ENCODE results near the gene AGAP1. TPM values are rescaled to one million over a fixed set of nuclear protein-coding genes. Genes with fewer than 3 reads are reported as not detected.

The AGAP1 gene
- polyA plus RNA-seq, 2 of the 4 experiments (the other 2 are of a cell fraction), result 20.2 to 21.9 TPM

GRCh38 chr2:235709124-235709813 lies 215.4 kb downstream of the AGAP1 start:
- ChIA-PET CTCF (interaction anchor here (0.8 to 1.5 kb wide), 6 partner anchors 37 to 471 kb away, joined by 3 to 4 read pairs (median 3); no protein-coding TSS in a partner anchor), POLR2A (no interaction called here)
- FAIRE-seq (no peak), ATAC-seq (peak; percentile 81 to 87), DNase-seq (ENCODE audit: low read depth in 1 of 2, low spot score in 1 of 2) (peak; percentile 31 to 73)
- no peaks in the 10 kb centered on the region for H3K9me3 ChIP-seq
- no peak overlapping the region for H3K4me3 ChIP-seq
- WGBS (ENCODE audit: missing lambda C conversion rate), result 20% methylated on average over 13 of the region's 14 CpGs
- peak overlapping the region; percentile 59 for H3K4me2 ChIP-seq
- peak overlapping the region; percentile 15 to 53; a peak in 5 of 6 replicates for H3K27ac ChIP-seq
- TF ChIP-seq MAX (IDR thresholded peaks at IDR 0.05), result 0 out of 2 replicates have a peak, but pooled peaks have one; percentile 9
- TF ChIP-seq RCOR1 (IDR thresholded peaks at IDR 0.05; ENCODE audit: low read depth, low read length), result no peak
- 0 out of 5 replicates have a peak, but pooled peaks of 1 of the 2 experiments have one; percentile 17 for TF ChIP-seq EP300 (IDR thresholded peaks at IDR 0.05)
- TF ChIP-seq RARB (CRISPR knock-in tag; IDR thresholded peaks at IDR 0.05), result no peak
- H3K4me1 ChIP-seq, result peaks cover 41% of the 10 kb centered on the region

GRCh38 chr2:235709969-235710879 lies 216.4 kb downstream of the AGAP1 start:
- H3K27ac ChIP-seq, result peak overlapping the region; percentile 0 to 53; a peak in 3 of 6 replicates
- H3K4me3 ChIP-seq, result no peak overlapping the region
- H3K4me1 ChIP-seq, result peaks cover 40% of the 10 kb centered on the region
- WGBS (ENCODE audit: missing lambda C conversion rate), result 89% methylated on average over 27 of the region's 27 CpGs
- peak overlapping the region; percentile 59; the same call in 2 of the 3 replicates for H3K4me2 ChIP-seq
- TF ChIP-seq CEBPB (IDR thresholded peaks at IDR 0.05) (no peak), FOSB (CRISPR knock-in tag; IDR thresholded peaks at IDR 0.05) (no peak), ZFP36 (IDR thresholded peaks at IDR 0.05; ENCODE audit: borderline replicate concordance, partially characterized antibody) (no peak), HDAC2 (IDR thresholded peaks at IDR 0.05) (no peak), POLR2AphosphoS2 (conservative IDR thresholded peaks at IDR 0.05; ENCODE audit: low read length) (no peak), CHD2 (IDR thresholded peaks at IDR 0.05; ENCODE audit: low read length, partially characterized antibody) (no peak), POLR2A (IDR thresholded peaks at IDR 0.05; ENCODE audit: low read length) (no peak), KDM1A (IDR thresholded peaks at IDR 0.05; ENCODE audit: low read depth) (no peak), E2F6 (IDR thresholded peaks at IDR 0.05; ENCODE audit: borderline replicate concordance, low read depth) (no peak)
- ATAC-seq (no peak), DNase-seq (ENCODE audit: low read depth in 1 of 2, low spot score in 1 of 2) (no peak), FAIRE-seq (no peak)
- ChIA-PET POLR2A (no interaction called here), CTCF (interaction anchor here (1.0 to 1.2 kb wide), 2 partner anchors 33 to 69 kb away, joined by 3 read pairs; no protein-coding TSS in a partner anchor)
- no peaks in the 10 kb centered on the region for H3K9me3 ChIP-seq

GRCh38 chr2:235710933-235711332 lies 217.1 kb downstream of the AGAP1 start:
- TF ChIP-seq NFE2L2 (conservative IDR thresholded peaks at IDR 0.05; ENCODE audit: low read length) (no peak), JUN (IDR thresholded peaks at IDR 0.05) (no peak), MAFK (IDR thresholded peaks at IDR 0.05; ENCODE audit: partially characterized antibody) (no peak), ATOH8 (CRISPR knock-in tag; IDR thresholded peaks at IDR 0.05; ENCODE audit: low read depth) (no peak), HMGXB4 (CRISPR knock-in tag; IDR thresholded peaks at IDR 0.05; ENCODE audit: borderline replicate concordance) (no peak), SMC3 (IDR thresholded peaks at IDR 0.05) (no peak), EP300 (IDR thresholded peaks at IDR 0.05) (no peak), HES2 (IDR thresholded peaks at IDR 0.05) (no peak), ZSCAN20 (CRISPR knock-in tag; IDR thresholded peaks at IDR 0.05) (no peak), POLR2A (IDR thresholded peaks at IDR 0.05; ENCODE audit: low read length) (no peak), EHMT2 (IDR thresholded peaks at IDR 0.05; ENCODE audit: low read depth) (no peak), BHLHE40 (IDR thresholded peaks at IDR 0.05; ENCODE audit: low read depth, low read length) (no peak)
- no peak overlapping the region for H3K4me2 ChIP-seq
- H3K4me3 ChIP-seq, result no peak overlapping the region
- DNase-seq (ENCODE audit: low read depth in 1 of 2, low spot score in 1 of 2) (no peak), ATAC-seq (no peak), FAIRE-seq (no peak)
- ChIA-PET POLR2A (interaction anchor here (0.5 kb wide), 1 partner anchor 990 kb away, joined by 5 read pairs; no protein-coding TSS in a partner anchor), CTCF (interaction anchor here (1.0 kb wide), 1 partner anchor 32 kb away, joined by 3 read pairs; no protein-coding TSS in a partner anchor)
- no peaks in the 10 kb centered on the region for H3K9me3 ChIP-seq
- peaks cover 38% of the 10 kb centered on the region for H3K4me1 ChIP-seq
- no peak overlapping the region for H3K27ac ChIP-seq
- WGBS (ENCODE audit: missing lambda C conversion rate), result 93% methylated on average over 6 of the region's 11 CpGs

Measured in A549 (cell line).